ENCODE data around the gene FA2H.
"Not testable (repeated sequence)": the region's sequence is repeated elsewhere in the genome, so short reads cannot be mapped to it uniquely, and the experiment has no call there.

DNA sequence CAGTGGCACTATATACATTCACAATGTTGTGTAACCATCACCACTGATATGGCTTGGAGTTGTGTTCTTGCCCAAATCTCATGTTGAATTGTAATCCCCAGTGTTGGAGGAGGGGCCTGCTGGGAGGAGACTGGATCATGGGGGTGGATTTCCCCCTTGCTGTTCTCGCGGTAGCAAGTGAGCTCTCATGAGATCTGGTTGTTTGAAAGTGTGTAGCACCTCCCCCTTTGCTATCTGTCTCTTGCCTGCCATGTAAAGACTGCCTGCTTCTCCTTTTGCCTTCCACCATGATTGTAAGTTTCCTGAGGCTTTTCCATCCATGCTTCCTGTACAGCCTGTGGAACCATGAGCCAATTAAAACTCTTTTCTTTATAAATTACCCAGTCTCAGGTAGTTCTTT, 17.1 kb upstream of the FA2H start:
- TF ChIP-seq, protein P1, sequence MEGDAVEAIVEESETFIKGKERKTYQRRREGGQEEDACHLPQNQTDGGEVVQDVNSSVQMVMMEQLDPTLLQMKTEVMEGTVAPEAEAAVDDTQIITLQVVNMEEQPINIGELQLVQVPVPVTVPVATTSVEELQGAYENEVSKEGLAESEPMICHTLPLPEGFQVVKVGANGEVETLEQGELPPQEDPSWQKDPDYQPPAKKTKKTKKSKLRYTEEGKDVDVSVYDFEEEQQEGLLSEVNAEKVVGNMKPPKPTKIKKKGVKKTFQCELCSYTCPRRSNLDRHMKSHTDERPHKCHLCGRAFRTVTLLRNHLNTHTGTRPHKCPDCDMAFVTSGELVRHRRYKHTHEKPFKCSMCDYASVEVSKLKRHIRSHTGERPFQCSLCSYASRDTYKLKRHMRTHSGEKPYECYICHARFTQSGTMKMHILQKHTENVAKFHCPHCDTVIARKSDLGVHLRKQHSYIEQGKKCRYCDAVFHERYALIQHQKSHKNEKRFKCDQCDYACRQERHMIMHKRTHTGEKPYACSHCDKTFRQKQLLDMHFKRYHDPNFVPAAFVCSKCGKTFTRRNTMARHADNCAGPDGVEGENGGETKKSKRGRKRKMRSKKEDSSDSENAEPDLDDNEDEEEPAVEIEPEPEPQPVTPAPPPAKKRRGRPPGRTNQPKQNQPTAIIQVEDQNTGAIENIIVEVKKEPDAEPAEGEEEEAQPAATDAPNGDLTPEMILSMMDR (IDR thresholded peaks at IDR 0.05): not testable (repeated sequence)
- not testable (repeated sequence) for TF ChIP-seq POLR2A (IDR thresholded peaks at IDR 0.05)

Measured in right lobe of liver (tissue), 4 donors.